HEK293 (cell line): ENCODE data around the gene CNTN4.

Source experiments
- CTCF ChIA-PET: fragments of 350-600 bp; formaldehyde crosslinking; extraction: SDS; loops from one replicate; lab custom pipeline; 2021; ENCODE audit warnings: antibody characterized with exemption; lab: Yijun Ruan, JAX
- POLR2A ChIA-PET: fragments of 300-600 bp; formaldehyde crosslinking; extraction: SDS; loops from one replicate; lab custom pipeline; 2020; ENCODE audit warnings: antibody characterized with exemption, inconsistent platforms; lab: Yijun Ruan, JAX
- H3K27ac ChIP-seq: fragments of 200-500 bp; sonication (Bioruptor generic); 2 replicates; pipeline ENCODE4 v1.5.1; 2014; ENCODE audit warnings: low read depth, low read length, control low read depth, inconsistent platforms; ENCODE audit errors: extremely low read depth
- H3K36me3 ChIP-seq, 2 experiments: fragments of 200-500 bp in 1 of 2; sonication (Bioruptor generic) in 1 of 2; 1 replicate in 1 of 2; 2 replicates in 1 of 2; pipeline ENCODE4 v1.5.1; 2014 to 2017; ENCODE audit warnings: inconsistent platforms in 2 of 2, low read length in 2 of 2; ENCODE audit not compliant: control insufficient read depth in 2 of 2, insufficient read depth in 1 of 2
- H3K4me1 ChIP-seq: fragments of 200-500 bp; sonication (Bioruptor generic); 2 replicates; pipeline ENCODE4 v1.5.1; 2014; ENCODE audit warnings: mild to moderate bottlenecking, low read length, inconsistent platforms; ENCODE audit not compliant: control insufficient read depth, insufficient read depth
- H3K4me3 ChIP-seq: 2 replicates; pipeline ENCODE4 v1.5.1; 2011; ENCODE audit warnings: low read depth, mild to moderate bottlenecking, control low read depth, low read length, moderate library complexity
- H3K9me3 ChIP-seq: fragments of 200-500 bp; sonication (Bioruptor generic); 2 replicates; pipeline ENCODE4 v1.5.1; 2014; ENCODE audit warnings: low read depth, low read length, inconsistent platforms; ENCODE audit not compliant: control insufficient read depth, insufficient read depth
- ATF2 ChIP-seq: fragments of 450-650 bp; formaldehyde crosslinking; IDR thresholded peaks from 2 replicates; pipeline ENCODE4 v1.5.1; 2016; ENCODE audit warnings: missing biosample characterization, missing genetic modification characterization, low read depth
- HOXD13 ChIP-seq: sonication (generic); formaldehyde crosslinking; IDR thresholded peaks from 2 replicates; pipeline ENCODE4 v1.8.0; 2022; ENCODE audit warnings: missing genetic modification reagents, borderline replicate concordance
- RBAK ChIP-seq: fragments of 450-650 bp; formaldehyde crosslinking; IDR thresholded peaks from 2 replicates; pipeline ENCODE4 v1.5.1; 2016; ENCODE audit warnings: missing biosample characterization, missing genetic modification characterization
- SALL2 ChIP-seq: fragments of 450-650 bp; formaldehyde crosslinking; IDR thresholded peaks from 2 replicates; pipeline ENCODE4 v1.5.0; 2017; ENCODE audit warnings: missing biosample characterization, mild to moderate bottlenecking, missing genetic modification characterization, borderline replicate concordance
- WT1 ChIP-seq: fragments of 450-650 bp; formaldehyde crosslinking; IDR thresholded peaks from 2 replicates; pipeline ENCODE4 v1.5.1; 2016; ENCODE audit warnings: missing biosample characterization, missing genetic modification characterization
- ZBTB10 ChIP-seq: fragments of 450-650 bp; formaldehyde crosslinking; IDR thresholded peaks from 2 replicates; pipeline ENCODE4 v1.5.1; 2016; ENCODE audit warnings: missing biosample characterization, missing genetic modification characterization
- ZBTB11 ChIP-seq: fragments of 450-650 bp; formaldehyde crosslinking; conservative IDR thresholded peaks from 2 replicates; pipeline ENCODE4 v1.5.1; 2016; ENCODE audit warnings: low read depth, missing biosample characterization, missing genetic modification characterization
- ZNF148 ChIP-seq: fragments of 450-650 bp; formaldehyde crosslinking; IDR thresholded peaks from 2 replicates; pipeline ENCODE4 v1.5.0; 2017; ENCODE audit warnings: missing biosample characterization, missing genetic modification characterization, borderline replicate concordance
- ZNF280D ChIP-seq: fragments of 450-650 bp; formaldehyde crosslinking; IDR thresholded peaks from 2 replicates; pipeline ENCODE4 v1.5.1; 2016; ENCODE audit warnings: missing biosample characterization, missing genetic modification characterization
- ZNF366 ChIP-seq: fragments of 450-650 bp; formaldehyde crosslinking; conservative IDR thresholded peaks from 2 replicates; pipeline ENCODE4 v1.5.1; 2016; ENCODE audit warnings: missing biosample characterization, missing genetic modification characterization
- ZNF544 ChIP-seq: fragments of 450-650 bp; formaldehyde crosslinking; IDR thresholded peaks from 2 replicates; pipeline ENCODE4 v1.5.0; 2017; ENCODE audit warnings: missing biosample characterization, missing genetic modification characterization
- ZNF548 ChIP-seq: fragments of 450-650 bp; formaldehyde crosslinking; IDR thresholded peaks from 2 replicates; pipeline ENCODE4 v1.5.1; 2016; ENCODE audit warnings: missing biosample characterization, missing genetic modification characterization
- ZNF664 ChIP-seq: fragments of 450-650 bp; formaldehyde crosslinking; IDR thresholded peaks from 2 replicates; pipeline ENCODE4 v1.5.1; 2016; ENCODE audit warnings: missing biosample characterization, missing genetic modification characterization
- ZNF768 ChIP-seq: fragments of 450-650 bp; formaldehyde crosslinking; IDR thresholded peaks from 2 replicates; pipeline ENCODE4 v1.5.1; 2018; ENCODE audit warnings: missing biosample characterization, mild to moderate bottlenecking, missing genetic modification characterization
- ZSCAN23 ChIP-seq: fragments of 450-650 bp; formaldehyde crosslinking; IDR thresholded peaks from 2 replicates; pipeline ENCODE4 v1.5.1; 2016; ENCODE audit warnings: missing biosample characterization, missing genetic modification characterization

The CNTN4 gene

GRCh38 chr3:2976796-2977195, 878.1 kb downstream of the CNTN4 start:
- Histone ChIP-seq H3K4me3 (no peak overlapping the region), H3K9me3 (no peaks in the 10 kb centered on the region), H3K27ac (no peak overlapping the region), H3K4me1 (no peaks in the 10 kb centered on the region)
- CTCF ChIA-PET = interaction anchor here (0.6 kb wide), 2 partner anchors 110 to 827 kb away, joined by 3 read pairs; no protein-coding TSS in a partner anchor
- POLR2A ChIA-PET = no interaction called here
- TF ChIP-seq ZNF548 = no peak
- TF ChIP-seq RBAK (tag by site-specific recombination) = no peak
- no peak for TF ChIP-seq ZSCAN23
- TF ChIP-seq HOXD13 (CRISPR knock-in tag) = no peak
- no peak for TF ChIP-seq ATF2 (tag by site-specific recombination)
- TF ChIP-seq ZNF280D (tag by site-specific recombination) = no peak
- no peak for TF ChIP-seq ZNF366 (tag by site-specific recombination)
- no peak for TF ChIP-seq ZBTB11 (tag by site-specific recombination)
- TF ChIP-seq WT1 (tag by site-specific recombination) = no peak
- no peak for TF ChIP-seq SALL2 (tag by site-specific recombination)
- TF ChIP-seq ZNF544 (tag by site-specific recombination) = no peak
- TF ChIP-seq ZNF148 (tag by site-specific recombination) = no peak
- TF ChIP-seq ZNF768 (tag by site-specific recombination) = no peak
- TF ChIP-seq ZNF664 (tag by site-specific recombination) = no peak
- no peak for TF ChIP-seq ZBTB10 (tag by site-specific recombination)
- TF ChIP-seq, all 188 proteins: peak for 0
- H3K36me3 ChIP-seq = no peaks in the 10 kb centered on the region
